DND-41 (cell line): ENCODE data around the gene TMEM259.

Experiments used
- CTCF ChIP-seq: IDR thresholded peaks from 2 replicates; pipeline ENCODE4 v1.5.1; 2012; ENCODE audit warnings: borderline replicate concordance, low read length, moderate library complexity, mild to moderate bottlenecking; ENCODE audit not compliant: poor library complexity, severe bottlenecking; ENCODE audit errors: extremely low read depth
- EZH2 ChIP-seq: IDR thresholded peaks from 3 replicates; pipeline ENCODE4 v1.6.1; 2012; ENCODE audit warnings: borderline replicate concordance, low read depth, mild to moderate bottlenecking, moderate library complexity, low read length, inconsistent platforms; ENCODE audit not compliant: severe bottlenecking

GRCh38 chr19:970695-971094 lies 50.2 kb downstream of the TMEM259 start:
- TF ChIP-seq CTCF, result peak; percentile 69
- TF ChIP-seq EZH2, result no peak
